Measurements from ENCODE around the gene SCYGR6. TPM values are rescaled to one million over a fixed set of nuclear protein-coding genes. Genes with fewer than 3 reads are reported as not detected.
A peak's percentile ranks its signal among the peaks of the same experiment; 100 is the strongest.
"Not testable (repeated sequence)": the region's sequence is repeated elsewhere in the genome, so short reads cannot be mapped to it uniquely, and the experiment has no call there.

SCYGR6 gene
- total RNA-seq (2014; rRNA removed; shearing (Covaris generic)), result not detected in 2 replicates

GRCh38 chr2:227724394-227725039 is at the start of gene SCYGR6:
Gene SCYGR6, minus strand, starts transcription at chr2:227724757. Its CDS starts 0 bp downstream, at chr2:227724757.
- no peak for DNase-seq (ENCODE audit: low read depth)

GRCh38 chr2:227774011-227774624 is 49.6 kb upstream of the SCYGR6 start:
- no peak for DNase-seq (ENCODE audit: low read depth)

- DNase-seq (ENCODE audit: low read depth), result no peak
These were observed 48.4 kb upstream of the SCYGR6 start for GRCh38 chr2:227772932-227773331.

- no peak for DNase-seq (ENCODE audit: low read depth)
These were observed 47.7 kb upstream of the SCYGR6 start for GRCh38 chr2:227772197-227772661.

GRCh38 chr2:227767830-227768229 is 43.3 kb upstream of the SCYGR6 start:
- no peak for DNase-seq (ENCODE audit: low read depth)

- DNase-seq (ENCODE audit: low read depth), result peak; percentile 66
These were observed 41.9 kb upstream of the SCYGR6 start for GRCh38 chr2:227766373-227766883.

- DNase-seq (ENCODE audit: low read depth), result no peak
These were observed 41.3 kb upstream of the SCYGR6 start for GRCh38 chr2:227765788-227766372.

- DNase-seq (ENCODE audit: low read depth), result no peak
These were observed 37.4 kb upstream of the SCYGR6 start for GRCh38 chr2:227761740-227762476.

GRCh38 chr2:227759411-227760118 is 35.0 kb upstream of the SCYGR6 start:
- DNase-seq (ENCODE audit: low read depth), result peak; percentile 48

GRCh38 chr2:227756261-227756660 is 31.7 kb upstream of the SCYGR6 start:
- DNase-seq (ENCODE audit: low read depth), result not testable (repeated sequence)

- DNase-seq (ENCODE audit: low read depth), result peak; percentile 21
These were observed 23.5 kb upstream of the SCYGR6 start for GRCh38 chr2:227748079-227748478.

- DNase-seq (ENCODE audit: low read depth), result no peak
These were observed 21.0 kb upstream of the SCYGR6 start, which contains the start of gene SCYGR8 for GRCh38 chr2:227745594-227745993. Gene SCYGR8, plus strand, starts transcription at chr2:227745894. Its CDS starts 0 bp downstream, at chr2:227745894.

GRCh38 chr2:227740705-227741104 is 16.1 kb upstream of the SCYGR6 start:
- DNase-seq (ENCODE audit: low read depth), result peak; percentile 14

GRCh38 chr2:227739351-227739750 is 14.8 kb upstream of the SCYGR6 start:
- no peak for DNase-seq (ENCODE audit: low read depth)

GRCh38 chr2:227728035-227728434 is 3.5 kb upstream of the SCYGR6 start, which contains the start of gene SCYGR7:
Gene SCYGR7, plus strand, starts transcription at chr2:227728335. Its CDS starts 0 bp downstream, at chr2:227728335.
- DNase-seq (ENCODE audit: low read depth), result no peak

GRCh38 chr2:227722821-227723220 is 1.7 kb downstream of the SCYGR6 start:
- DNase-seq (ENCODE audit: low read depth), result not testable (repeated sequence)

- DNase-seq (ENCODE audit: low read depth), result no peak
These were observed 3.9 kb downstream of the SCYGR6 start for GRCh38 chr2:227720680-227721079.

- no peak for DNase-seq (ENCODE audit: low read depth)
These were observed 4.9 kb downstream of the SCYGR6 start for GRCh38 chr2:227719641-227720040.

GRCh38 chr2:227717687-227718567 is 6.6 kb downstream of the SCYGR6 start, which contains the start of gene SLC19A3:
Gene SLC19A3, minus strand, starts transcription at chr2:227718028. Its CDS starts 15,710 bp downstream, at chr2:227702318.
- DNase-seq (ENCODE audit: low read depth), result peak; percentile 66

- no peak for DNase-seq (ENCODE audit: low read depth)
These were observed 8.1 kb downstream of the SCYGR6 start for GRCh38 chr2:227716501-227716900.

Data from M059J (cell line).